Measurements from ENCODE around the gene TRIM16. TPM values are rescaled to one million over a fixed set of nuclear protein-coding genes. Genes with fewer than 3 reads are reported as not detected.
A peak's percentile ranks its signal among the peaks of the same experiment; 100 is the strongest.
"Not testable (repeated sequence)": the region's sequence is repeated elsewhere in the genome, so short reads cannot be mapped to it uniquely, and the experiment has no call there.

Gene TRIM16
- total and polyA plus RNA-seq, 9 donors, result 38.9 to 57.1 (median 46.9) TPM

DNA sequence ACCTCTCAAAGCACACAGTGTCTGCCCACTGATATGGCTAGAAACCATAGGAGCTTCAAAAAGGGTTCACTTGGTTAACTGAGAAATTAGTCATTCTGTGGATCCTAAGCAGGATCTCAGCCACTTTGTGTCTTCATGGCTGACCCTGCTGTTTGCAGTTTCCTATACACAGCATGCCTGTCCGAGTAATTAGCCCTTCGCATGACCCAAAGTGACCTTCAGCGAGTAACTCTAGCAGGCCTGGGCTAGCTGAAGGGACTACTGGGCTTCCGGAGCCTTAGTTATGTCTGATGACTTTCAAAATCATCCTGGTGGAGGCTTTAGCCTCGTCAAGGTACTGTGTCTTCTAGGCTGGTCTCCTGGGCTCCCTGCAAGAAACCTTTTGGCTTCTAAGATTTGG, 35.7 kb downstream of the TRIM16 start:
- no peak for DNase-seq
- Histone ChIP-seq H3K36me3 (ENCODE audit: control insufficient read depth, insufficient read depth, low read length) (peaks cover 2% of the 10 kb centered on the region), H3K27me3 (ENCODE audit: control insufficient read depth, insufficient read depth, low read length) (no peaks in the 10 kb centered on the region), H3K9me3 (replicated peaks; ENCODE audit: control insufficient read depth, low read depth, low read length) (no peaks in the 10 kb centered on the region), H3K4me1 (ENCODE audit: control insufficient read depth, insufficient read depth, low read length) (peaks cover 43% of the 10 kb centered on the region), H3K27ac (ENCODE audit: low read length) (peak overlapping the region; percentile 37), H3K4me3 (ENCODE audit: low read length) (peak overlapping the region; percentile 4)
- WGBS (ENCODE audit: insufficient coverage), result 46% methylated on average over 5 of the region's 5 CpGs

DNA sequence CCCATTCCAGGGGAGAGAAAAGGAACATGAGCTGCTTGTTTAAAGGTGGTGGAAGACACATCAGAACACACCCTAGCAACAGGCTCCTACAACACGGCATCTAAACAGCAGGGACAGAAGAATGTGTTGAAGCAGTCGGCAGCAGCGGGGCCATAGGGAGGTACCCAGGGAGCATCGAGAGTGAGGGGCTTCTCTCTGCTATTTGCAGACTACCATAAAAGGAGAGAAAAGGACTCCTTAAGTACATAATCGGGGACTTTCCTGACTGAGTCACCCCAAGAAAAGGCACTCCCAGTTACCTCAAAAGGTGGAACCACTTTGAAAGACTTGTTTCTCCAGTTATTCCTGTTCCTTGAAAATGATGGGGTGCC, 38.2 kb downstream of the TRIM16 start:
- Histone ChIP-seq H3K27ac (ENCODE audit: low read length) (peak overlapping the region; percentile 88), H3K4me1 (ENCODE audit: control insufficient read depth, insufficient read depth, low read length) (peaks cover 35% of the 10 kb centered on the region)
- not testable (repeated sequence) for H3K36me3 ChIP-seq (ENCODE audit: control insufficient read depth, insufficient read depth, low read length); H3K4me3 ChIP-seq (ENCODE audit: low read length); H3K27me3 ChIP-seq (ENCODE audit: control insufficient read depth, insufficient read depth, low read length); H3K9me3 ChIP-seq (replicated peaks; ENCODE audit: control insufficient read depth, low read depth, low read length)
- peak; percentile 85 for DNase-seq
- WGBS (ENCODE audit: insufficient coverage), result no CpG with 5 or more reads among the region's 5 CpGs

DNA sequence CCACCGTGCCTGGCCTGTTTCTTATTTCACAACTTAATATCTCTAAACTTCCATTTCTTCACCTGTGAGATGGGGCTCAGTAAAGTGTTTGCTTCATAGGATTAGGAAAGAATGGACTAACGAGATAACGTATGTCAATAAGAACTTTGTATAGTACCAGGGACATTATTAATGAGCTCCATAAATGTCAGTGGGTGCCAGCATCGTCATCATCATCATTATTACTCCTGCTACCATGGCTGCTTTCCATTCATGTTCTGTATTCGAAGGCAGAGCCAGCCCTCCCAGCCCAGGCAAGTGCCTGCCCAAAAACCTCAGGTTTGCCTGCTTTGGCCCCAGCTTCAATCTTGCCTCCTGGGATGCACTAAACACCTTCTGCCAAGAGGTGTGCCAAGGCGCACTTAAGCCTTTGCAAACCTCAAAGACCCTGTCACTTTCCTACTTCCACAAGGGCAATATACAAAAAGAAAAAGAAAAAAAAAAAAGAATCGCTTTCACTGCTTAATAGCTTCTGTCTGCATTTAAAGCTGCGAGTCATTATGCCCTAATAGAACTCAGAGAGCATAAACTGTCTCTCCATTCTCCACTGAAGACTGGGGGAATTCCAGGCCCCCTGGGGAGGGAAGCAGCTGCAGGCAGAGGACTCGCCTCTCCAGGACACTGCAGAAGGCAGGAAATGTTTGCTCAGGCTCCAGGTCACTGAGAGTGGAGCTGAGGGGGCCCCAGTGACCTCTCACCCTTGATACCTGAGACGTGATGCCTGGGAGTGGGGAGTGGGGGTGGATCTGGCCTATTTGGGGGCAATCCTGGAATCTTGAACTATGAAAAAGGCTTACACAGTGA, 38.8 kb downstream of the TRIM16 start:
- DNase-seq, result peak; percentile 80
- H3K4me3 ChIP-seq (ENCODE audit: low read length); H3K36me3 ChIP-seq (ENCODE audit: control insufficient read depth, insufficient read depth, low read length); H3K27me3 ChIP-seq (ENCODE audit: control insufficient read depth, insufficient read depth, low read length); H3K9me3 ChIP-seq (replicated peaks; ENCODE audit: control insufficient read depth, low read depth, low read length): not testable (repeated sequence)
- Histone ChIP-seq H3K27ac (ENCODE audit: low read length) (peak overlapping the region; percentile 88), H3K4me1 (ENCODE audit: control insufficient read depth, insufficient read depth, low read length) (peaks cover 30% of the 10 kb centered on the region)
- WGBS (ENCODE audit: insufficient coverage), result 6% methylated on average over 2 of the region's 10 CpGs

DNA sequence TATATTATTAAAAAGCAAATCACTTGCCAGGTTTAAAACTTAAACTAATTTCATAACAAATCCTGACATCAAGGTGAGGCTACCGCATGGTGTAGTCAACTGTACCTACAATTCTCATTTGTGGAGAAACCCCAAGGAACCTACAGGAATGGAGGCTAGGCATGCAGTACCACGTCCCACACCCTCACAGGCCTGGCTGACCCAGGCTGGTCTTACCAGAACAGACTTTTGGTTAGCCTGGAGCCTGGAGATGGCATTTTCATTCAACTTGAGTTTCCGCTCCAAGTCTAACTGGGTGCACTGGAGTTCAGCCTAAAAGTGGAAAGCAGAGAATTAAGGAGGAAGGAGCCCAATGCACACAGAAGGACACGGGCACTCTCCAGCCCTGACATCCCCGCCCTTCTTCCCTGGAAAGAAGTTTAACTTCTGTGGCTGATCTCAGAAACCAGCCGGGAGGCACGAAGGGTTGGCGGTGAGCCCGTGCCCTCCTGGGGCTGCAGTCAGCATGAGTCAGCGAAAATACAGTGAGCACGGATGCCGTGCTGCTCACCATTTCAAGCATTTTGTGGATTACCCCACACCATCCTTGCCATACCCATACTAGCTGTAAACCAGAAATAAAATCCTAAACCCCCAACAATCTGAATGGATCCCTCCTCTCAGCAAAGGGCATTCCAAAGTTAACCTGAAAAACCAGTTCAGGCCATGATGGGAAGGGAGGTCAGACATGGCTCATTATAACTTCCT, 41.4 kb downstream of the TRIM16 start:
- DNase-seq; H3K4me3 ChIP-seq (ENCODE audit: low read length); H3K9me3 ChIP-seq (replicated peaks; ENCODE audit: control insufficient read depth, low read depth, low read length); H3K36me3 ChIP-seq (ENCODE audit: control insufficient read depth, insufficient read depth, low read length); H3K27me3 ChIP-seq (ENCODE audit: control insufficient read depth, insufficient read depth, low read length); H3K27ac ChIP-seq (ENCODE audit: low read length): not testable (repeated sequence)
- no CpG with 5 or more reads among the region's 12 CpGs for WGBS (ENCODE audit: insufficient coverage)
- peaks cover 11% of the 10 kb centered on the region for H3K4me1 ChIP-seq (ENCODE audit: control insufficient read depth, insufficient read depth, low read length)

DNA sequence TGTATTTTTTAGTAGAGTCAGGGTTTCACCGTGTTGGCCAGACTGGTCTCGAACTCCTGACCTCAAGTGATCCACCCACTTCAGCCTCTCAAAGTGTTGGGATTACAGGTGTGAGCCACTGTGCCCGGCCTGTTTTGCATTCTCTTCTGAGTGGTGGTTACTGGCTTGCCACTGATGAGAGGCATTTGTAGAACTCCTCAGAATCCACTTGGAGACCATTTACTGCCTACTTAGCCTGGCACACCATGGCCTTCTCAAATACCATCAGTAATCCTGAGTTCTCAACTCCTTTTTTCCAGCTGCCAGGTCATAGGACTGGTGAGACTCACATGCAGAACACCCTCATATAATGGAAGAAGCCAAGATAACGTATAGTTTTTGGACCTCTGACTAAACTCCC, 42.1 kb downstream of the TRIM16 start:
- H3K27ac ChIP-seq (ENCODE audit: low read length); DNase-seq; H3K27me3 ChIP-seq (ENCODE audit: control insufficient read depth, insufficient read depth, low read length); H3K36me3 ChIP-seq (ENCODE audit: control insufficient read depth, insufficient read depth, low read length); H3K9me3 ChIP-seq (replicated peaks; ENCODE audit: control insufficient read depth, low read depth, low read length); H3K4me3 ChIP-seq (ENCODE audit: low read length): not testable (repeated sequence)
- WGBS (ENCODE audit: insufficient coverage), result no CpG with 5 or more reads among the region's 4 CpGs
- peaks cover 11% of the 10 kb centered on the region for H3K4me1 ChIP-seq (ENCODE audit: control insufficient read depth, insufficient read depth, low read length)

DNA sequence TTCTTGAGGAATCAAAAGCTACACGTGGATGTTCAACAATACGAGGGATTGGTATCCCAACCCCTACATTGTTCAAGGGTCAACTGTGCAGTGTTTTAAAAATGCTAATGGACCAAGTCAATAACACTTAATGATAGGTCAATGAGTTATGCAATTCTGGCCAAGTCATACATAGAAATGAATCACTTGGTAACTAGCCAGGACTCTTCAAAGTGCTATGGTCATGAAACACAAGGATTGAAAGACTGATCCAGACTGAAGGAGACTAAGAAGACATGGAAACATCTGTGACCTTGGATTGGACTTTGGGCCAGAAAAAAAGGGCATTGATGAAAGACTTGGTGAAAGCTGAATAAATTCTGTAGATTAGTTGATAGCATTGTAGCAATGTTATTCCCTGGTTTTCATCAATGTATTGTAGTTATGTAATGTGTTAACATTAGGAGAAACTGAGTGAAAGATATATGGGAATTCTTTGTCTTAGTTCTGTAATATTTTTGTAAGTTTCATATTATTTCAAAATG, 53.1 kb downstream of the TRIM16 start:
- not testable (repeated sequence) for H3K27ac ChIP-seq (ENCODE audit: low read length); H3K27me3 ChIP-seq (ENCODE audit: control insufficient read depth, insufficient read depth, low read length); H3K4me3 ChIP-seq (ENCODE audit: low read length); H3K9me3 ChIP-seq (replicated peaks; ENCODE audit: control insufficient read depth, low read depth, low read length); H3K36me3 ChIP-seq (ENCODE audit: control insufficient read depth, insufficient read depth, low read length); DNase-seq; H3K4me1 ChIP-seq (ENCODE audit: control insufficient read depth, insufficient read depth, low read length)
- no CpG with 5 or more reads among the region's 2 CpGs for WGBS (ENCODE audit: insufficient coverage)

DNA sequence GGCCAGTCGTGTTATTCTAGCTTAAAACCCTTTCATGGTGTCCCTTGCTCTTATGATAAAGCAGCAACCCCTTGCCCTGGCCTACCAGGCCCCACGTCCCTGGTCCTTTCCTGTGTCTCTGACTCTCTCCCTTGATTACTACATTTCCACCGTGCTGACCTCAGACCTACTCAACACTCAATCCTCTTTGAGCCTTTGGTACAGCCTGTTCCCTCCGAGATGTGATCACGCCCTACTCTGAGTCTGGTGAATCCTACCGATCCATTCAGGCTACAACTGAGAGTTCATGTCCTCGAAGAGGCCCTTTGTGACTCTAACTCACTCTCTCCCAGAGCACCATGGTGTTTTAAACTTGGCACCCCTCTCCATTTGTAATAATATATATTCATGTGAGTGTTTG, 54.1 kb downstream of the TRIM16 start:
- WGBS (ENCODE audit: insufficient coverage), result 83% methylated on average over 4 of the region's 7 CpGs

DNA sequence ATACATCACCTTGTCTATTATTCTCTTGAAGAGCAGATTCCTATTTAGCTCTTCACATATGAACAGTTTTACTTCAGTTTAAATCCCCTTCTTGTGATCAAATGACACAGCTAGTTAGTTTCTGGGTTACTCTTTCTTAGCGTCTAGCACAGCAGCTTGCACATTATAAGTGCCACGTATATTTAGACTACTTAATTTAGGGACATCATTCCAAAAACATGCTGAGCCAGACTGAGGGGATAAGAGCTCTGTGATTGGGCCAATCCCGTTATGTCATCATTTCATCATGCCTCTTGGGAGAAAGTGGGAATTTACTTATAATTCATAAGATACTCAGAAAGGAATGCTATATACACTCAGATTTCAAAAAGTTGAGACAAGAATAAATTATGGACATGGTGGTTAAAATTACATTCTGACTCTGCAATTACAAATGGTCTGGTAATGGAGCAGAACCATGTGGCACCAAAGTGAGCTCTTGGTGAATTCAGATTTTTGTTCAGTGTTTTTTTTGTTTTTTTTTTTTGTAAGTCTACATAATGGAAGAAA, 60.4 kb downstream of the TRIM16 start:
- H3K4me3 ChIP-seq (ENCODE audit: low read length); H3K27ac ChIP-seq (ENCODE audit: low read length); H3K9me3 ChIP-seq (replicated peaks; ENCODE audit: control insufficient read depth, low read depth, low read length); H3K27me3 ChIP-seq (ENCODE audit: control insufficient read depth, insufficient read depth, low read length); H3K4me1 ChIP-seq (ENCODE audit: control insufficient read depth, insufficient read depth, low read length); H3K36me3 ChIP-seq (ENCODE audit: control insufficient read depth, insufficient read depth, low read length): not testable (repeated sequence)
- no CpG with 5 or more reads among the region's 3 CpGs for WGBS (ENCODE audit: insufficient coverage)
- DNase-seq, result peak; percentile 71

More for the DNA sequence above, 54.1 kb downstream of the TRIM16 start:
- H3K27me3 ChIP-seq (ENCODE audit: control insufficient read depth, insufficient read depth, low read length); H3K36me3 ChIP-seq (ENCODE audit: control insufficient read depth, insufficient read depth, low read length); H3K4me3 ChIP-seq (ENCODE audit: low read length); H3K4me1 ChIP-seq (ENCODE audit: control insufficient read depth, insufficient read depth, low read length); H3K9me3 ChIP-seq (replicated peaks; ENCODE audit: control insufficient read depth, low read depth, low read length); DNase-seq; H3K27ac ChIP-seq (ENCODE audit: low read length): not testable (repeated sequence)

DNA sequence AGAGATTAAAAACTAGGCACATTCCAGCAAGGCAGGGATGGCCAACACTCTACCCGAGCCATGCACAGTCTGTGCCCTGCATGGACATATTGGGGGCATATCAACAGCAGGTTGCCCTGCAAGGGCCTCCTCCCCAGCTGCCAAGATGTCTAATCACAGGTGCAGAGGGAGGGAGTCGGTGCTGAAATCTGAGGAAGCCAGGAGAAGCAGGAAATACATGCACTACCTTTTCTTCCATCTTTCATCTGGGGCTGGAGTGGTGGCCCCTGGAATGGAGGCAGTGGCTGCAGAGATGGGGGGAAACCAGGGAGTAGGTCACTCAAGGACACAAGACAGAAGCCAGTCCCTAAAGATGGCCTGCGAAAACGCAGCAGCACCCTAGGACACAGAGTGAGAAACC, 60.9 kb downstream of the TRIM16 start:
- H3K36me3 ChIP-seq (ENCODE audit: control insufficient read depth, insufficient read depth, low read length); DNase-seq; H3K4me3 ChIP-seq (ENCODE audit: low read length); H3K27ac ChIP-seq (ENCODE audit: low read length); H3K9me3 ChIP-seq (replicated peaks; ENCODE audit: control insufficient read depth, low read depth, low read length); H3K27me3 ChIP-seq (ENCODE audit: control insufficient read depth, insufficient read depth, low read length); H3K4me1 ChIP-seq (ENCODE audit: control insufficient read depth, insufficient read depth, low read length): not testable (repeated sequence)
- no CpG with 5 or more reads among the region's 4 CpGs for WGBS (ENCODE audit: insufficient coverage)

DNA sequence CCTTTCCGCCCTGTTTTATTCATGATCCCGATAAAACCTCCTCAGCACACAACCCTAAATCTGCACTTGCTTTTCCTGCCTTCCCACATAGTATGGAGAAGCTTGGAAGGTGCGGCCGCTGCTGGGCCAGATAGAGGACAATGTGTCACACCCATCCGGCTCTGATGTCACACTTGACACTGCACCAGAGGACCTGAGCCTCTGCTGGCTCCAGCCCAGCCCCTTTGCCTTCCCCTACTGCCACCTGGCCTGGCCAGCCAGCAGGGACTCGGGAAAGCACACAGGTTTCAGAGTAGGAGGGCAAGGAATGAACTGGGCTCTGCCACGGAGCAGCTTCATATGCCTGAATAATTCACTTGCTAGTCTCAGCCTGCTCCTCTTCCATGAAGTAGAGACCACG, 62.0 kb downstream of the TRIM16 start:
- H3K4me1 ChIP-seq (ENCODE audit: control insufficient read depth, insufficient read depth, low read length); DNase-seq: not testable (repeated sequence)
- no CpG with 5 or more reads among the region's 8 CpGs for WGBS (ENCODE audit: insufficient coverage)

More for the DNA sequence above, 62.0 kb downstream of the TRIM16 start:
- H3K27ac ChIP-seq (ENCODE audit: low read length); H3K9me3 ChIP-seq (replicated peaks; ENCODE audit: control insufficient read depth, low read depth, low read length); H3K36me3 ChIP-seq (ENCODE audit: control insufficient read depth, insufficient read depth, low read length); H3K4me3 ChIP-seq (ENCODE audit: low read length); H3K27me3 ChIP-seq (ENCODE audit: control insufficient read depth, insufficient read depth, low read length): not testable (repeated sequence)

Measured in muscle of leg (tissue), 11 donors.